DMS53 treated with DMSO at 0.1 percent for 48 hours (cell line): Measurements from ENCODE around the gene KCTD2.
A peak's percentile ranks its signal among the peaks of the same experiment; 100 is the strongest.

Source experiments
- DNase-seq: peaks from one replicate; lab custom pipeline; 2025; ENCODE audit not compliant: unreplicated experiment; lab: John Stamatoyannopoulos, UW

KCTD2 gene

DNA sequence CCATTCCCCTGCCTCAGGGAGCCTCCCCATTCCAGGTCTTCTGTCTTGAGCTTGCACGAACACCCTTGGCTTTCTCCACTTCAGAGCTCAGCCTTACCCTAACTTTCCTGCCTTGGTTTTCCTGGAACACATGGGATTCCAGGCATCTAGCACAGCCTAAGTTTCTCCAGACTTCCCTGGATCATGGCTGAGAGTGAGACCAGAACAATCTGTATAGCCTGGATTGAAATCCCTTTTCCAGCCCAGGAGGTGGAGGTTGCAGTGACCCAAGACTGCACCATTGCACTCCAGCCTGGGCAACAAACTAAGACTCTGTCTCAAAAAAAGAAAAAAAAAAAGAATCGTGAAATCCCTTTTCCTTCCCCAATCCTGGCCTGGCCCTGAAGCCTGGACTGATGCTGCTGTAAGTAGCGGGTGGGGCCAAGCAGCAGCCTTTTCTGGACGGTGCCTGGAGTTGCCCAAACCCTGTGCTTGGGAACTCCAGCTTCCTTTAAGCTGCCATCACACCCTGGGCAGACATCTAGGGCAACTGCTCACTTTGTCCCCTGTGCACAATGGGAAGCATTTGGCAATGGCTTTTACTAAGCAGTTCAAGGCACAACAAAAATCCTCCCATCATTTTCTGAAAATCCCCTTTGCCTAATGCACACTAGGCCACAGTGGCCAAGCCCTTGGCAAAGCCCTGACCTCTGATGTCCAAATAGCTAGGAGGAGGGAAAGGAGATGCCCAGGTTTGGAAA, 28.7 kb downstream of the KCTD2 start:
- DNase-seq: no peak

GRCh38 chr17:75077072-75077495, 30.1 kb downstream of the KCTD2 start:
- no peak for DNase-seq

- DNase-seq: peak; percentile 69
Measured at GRCh38 chr17:75077496-75078283, 30.7 kb downstream of the KCTD2 start.

GRCh38 chr17:75078284-75079022, 31.4 kb downstream of the KCTD2 start:
- no peak for DNase-seq

- DNase-seq: no peak
Measured at GRCh38 chr17:75079023-75079373, 32.0 kb downstream of the KCTD2 start.

GRCh38 chr17:75081611-75082540, 34.9 kb downstream of the KCTD2 start:
- no peak for DNase-seq

DNA sequence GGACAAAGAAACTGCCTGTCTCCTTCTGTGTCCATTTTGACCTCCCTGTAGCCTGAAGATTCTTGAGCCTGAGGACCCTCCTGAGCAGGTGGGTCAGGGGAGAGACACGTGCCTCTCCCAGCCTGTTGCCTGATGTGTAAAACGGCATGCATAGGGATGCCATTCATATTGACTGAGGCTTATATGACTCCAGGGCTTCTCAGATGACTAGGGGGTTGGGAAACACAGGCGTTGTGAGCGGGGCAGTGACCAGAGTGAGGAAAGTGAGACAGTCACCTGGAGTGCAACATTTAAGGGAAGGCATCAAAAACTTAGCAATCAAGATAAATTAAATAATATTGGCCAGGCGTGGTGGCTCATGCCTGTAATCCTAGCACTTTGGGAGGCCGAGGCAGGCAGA, 35.7 kb downstream of the KCTD2 start:
- DNase-seq: no peak

- no peak for DNase-seq
Measured at GRCh38 chr17:75084039-75084660, 37.1 kb downstream of the KCTD2 start.

- DNase-seq: no peak
Measured at GRCh38 chr17:75086496-75087181, 39.6 kb downstream of the KCTD2 start.

DNA sequence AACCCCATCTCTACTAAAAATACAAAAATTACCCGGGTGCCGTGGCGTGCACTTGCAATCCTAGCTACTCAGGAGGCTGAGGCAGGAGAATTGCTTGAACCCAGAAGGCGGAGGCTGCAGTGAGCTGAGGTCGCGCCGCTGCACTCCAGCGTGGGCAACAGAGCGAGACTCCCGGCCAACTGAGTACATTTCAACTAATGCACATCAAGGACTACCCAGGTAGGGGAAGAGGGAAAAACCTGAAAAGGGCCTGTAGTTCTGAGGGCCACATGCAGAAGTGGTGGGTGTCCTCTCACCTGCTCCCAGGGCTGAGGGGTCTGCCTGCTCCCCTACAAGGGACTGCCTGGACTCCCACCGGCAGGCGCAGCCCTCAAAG, 40.1 kb downstream of the KCTD2 start:
- no peak for DNase-seq

- DNase-seq: peak; percentile 73
Measured at GRCh38 chr17:75087558-75088453, 40.8 kb downstream of the KCTD2 start, which contains the start of gene SLC16A5. SLC16A5 (plus strand) TSS chr17:75087954; CDS start chr17:75093637, 5,683 bp downstream.

DNA sequence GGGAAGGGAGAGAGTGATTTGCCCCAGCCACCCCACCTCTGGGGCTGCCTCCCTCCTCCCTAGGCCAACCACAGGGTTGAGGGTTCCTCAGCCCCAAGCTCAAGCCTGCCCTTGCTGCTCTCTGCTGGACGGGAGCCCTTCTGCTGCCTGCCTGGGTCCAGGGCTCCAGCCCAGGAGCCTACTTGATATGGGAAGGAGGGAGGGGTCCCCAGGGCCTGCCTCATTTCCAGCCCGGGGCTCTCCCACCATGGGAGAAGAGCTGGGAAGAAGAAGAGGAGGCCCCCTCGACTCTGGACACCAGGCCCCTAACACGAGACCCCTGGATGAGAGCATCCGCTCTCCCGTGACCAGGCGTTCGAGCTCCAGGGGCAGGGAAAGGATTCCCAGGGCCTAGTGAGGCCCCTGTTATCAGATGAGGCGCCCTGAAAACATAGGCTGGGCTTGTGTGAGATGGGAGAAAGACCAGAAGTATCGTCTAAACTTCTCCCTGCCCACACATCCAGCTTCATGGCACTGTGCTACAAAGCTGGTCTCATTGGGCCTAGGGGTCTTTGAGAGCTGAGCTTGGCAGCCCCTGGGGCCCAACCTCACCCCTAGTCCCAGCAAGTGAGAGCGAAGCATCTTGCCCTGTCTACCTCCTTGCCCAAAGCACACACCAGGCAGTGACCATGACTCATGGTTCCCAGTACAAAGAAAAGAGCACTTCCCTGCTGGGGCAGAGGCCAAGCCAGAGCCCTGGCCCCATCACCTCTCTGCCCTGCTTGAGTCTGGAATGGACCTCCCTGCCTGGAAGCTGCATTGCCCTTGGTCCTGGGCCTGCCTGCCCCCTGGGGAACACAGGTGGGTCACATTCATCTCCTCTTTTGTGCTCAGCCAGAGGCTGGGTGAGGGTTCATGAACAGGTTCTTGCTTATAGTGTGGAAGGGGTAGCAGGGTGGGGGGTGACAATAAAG, 41.7 kb downstream of the KCTD2 start:
- DNase-seq: no peak

- no peak for DNase-seq
Measured at GRCh38 chr17:75090871-75091854, 44.1 kb downstream of the KCTD2 start.

DNA sequence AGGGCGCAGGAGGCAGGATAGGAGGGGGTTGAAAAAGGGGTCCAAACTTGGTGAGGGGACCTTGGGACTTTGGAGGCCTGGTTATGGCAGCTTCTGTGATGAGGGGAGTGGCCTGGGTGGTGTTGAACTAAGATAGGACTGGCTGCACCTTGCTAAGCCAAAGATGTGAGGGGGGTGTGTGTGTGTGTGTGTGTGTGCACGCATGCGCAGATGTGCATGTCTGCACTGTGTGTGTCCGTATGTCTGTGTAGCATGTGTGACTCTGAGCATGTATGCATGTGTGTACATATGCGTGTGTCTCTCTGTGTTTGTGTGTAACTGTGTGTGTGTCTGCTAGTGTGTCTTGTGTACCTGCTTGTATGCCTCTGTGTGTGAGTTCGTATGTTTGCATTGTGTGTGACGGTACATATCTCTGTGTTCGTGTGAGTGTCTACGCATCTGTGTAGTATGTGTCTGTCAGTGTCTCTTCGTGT, 44.9 kb downstream of the KCTD2 start:
- DNase-seq: no peak

GRCh38 chr17:75093548-75094158, 46.6 kb downstream of the KCTD2 start:
- no peak for DNase-seq
